CD4-positive, alpha-beta T cell treated with Interleukin-10 for 1 hour (primary cell): Measurements from ENCODE around the gene PDIA5.

Experiments
- DNase-seq: peaks from one replicate; pipeline ENCODE4 v3.0.0-alpha.2; 2020

The PDIA5 gene

GRCh38 chr3:123188058-123188457 lies 121.2 kb downstream of the PDIA5 start:
- no peak for DNase-seq

GRCh38 chr3:123193448-123194101 lies 126.8 kb downstream of the PDIA5 start:
- no peak for DNase-seq

DNA sequence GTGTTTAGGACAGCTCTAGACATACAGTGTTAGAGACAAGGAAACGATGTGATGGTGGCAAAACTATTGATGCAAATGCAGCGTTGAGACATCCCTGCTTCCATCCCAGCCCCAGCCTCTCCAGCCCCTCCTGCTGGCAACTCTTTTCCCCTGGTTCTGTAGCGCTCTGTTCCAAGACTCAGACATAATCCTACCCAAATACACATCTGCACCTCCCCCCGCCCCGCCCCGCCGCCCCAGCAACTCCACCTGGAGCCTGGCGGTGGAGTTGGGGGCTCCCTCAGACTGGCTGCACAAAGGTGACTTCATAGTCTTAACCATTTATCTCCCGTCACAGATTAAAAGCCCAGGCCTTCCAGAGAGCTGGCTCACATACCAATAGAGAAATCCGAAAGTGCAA lies 127.7 kb downstream of the PDIA5 start:
- peak; percentile 7 for DNase-seq

- DNase-seq = no peak
Measured at GRCh38 chr3:123198372-123198771, 131.5 kb downstream of the PDIA5 start.

GRCh38 chr3:123201223-123201556 lies 134.4 kb downstream of the PDIA5 start:
- DNase-seq = no peak

DNA sequence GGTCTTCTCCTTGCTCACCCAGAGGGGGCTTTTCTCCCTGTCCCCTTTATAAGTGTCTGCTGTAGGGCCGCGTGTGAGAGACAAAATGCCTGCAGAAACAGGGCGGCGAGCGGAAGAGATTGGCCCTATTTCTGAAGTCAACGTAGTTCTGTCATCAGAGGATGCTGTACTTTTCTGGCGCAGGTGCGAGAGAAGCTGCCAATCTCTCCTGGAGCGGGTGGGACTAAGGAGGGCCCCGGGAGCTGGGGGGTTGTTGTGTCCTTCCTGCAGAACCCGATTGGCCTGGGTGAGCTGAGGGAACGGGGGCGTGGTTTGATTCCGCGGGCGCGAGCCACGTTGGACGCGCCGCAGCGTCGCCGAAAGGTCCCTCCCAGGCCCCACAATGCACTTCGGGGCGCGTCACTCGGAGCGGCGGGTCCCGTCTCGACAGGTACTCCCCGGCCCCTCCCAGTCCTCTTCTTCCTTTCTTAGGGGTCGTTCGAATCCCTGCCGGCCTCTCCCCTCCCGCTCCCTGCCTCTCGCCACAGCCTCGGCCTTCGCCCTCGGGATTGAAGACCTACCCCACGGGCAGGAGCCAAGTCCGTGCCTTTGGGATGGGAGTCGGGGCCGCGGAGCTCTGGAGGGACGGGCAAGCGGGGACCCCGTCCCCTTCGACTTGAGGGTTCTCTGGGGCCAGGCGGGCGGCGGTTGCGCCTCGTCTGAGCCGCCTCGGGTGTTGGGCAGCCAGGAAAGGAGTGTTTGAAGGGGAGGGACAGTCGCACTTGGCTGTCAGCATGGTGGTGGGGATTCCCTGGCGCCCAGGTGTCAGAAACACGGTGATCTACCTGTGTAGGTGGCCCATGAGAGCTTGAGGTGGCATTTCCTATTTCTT lies 135.0 kb downstream of the PDIA5 start, which contains the start of gene SEC22A:
SEC22A (plus strand) TSS at position 387 of the 871 bp plus-strand sequence. CDS start 7,275 bp downstream, outside the sequence.
- DNase-seq = peak; percentile 95

DNA sequence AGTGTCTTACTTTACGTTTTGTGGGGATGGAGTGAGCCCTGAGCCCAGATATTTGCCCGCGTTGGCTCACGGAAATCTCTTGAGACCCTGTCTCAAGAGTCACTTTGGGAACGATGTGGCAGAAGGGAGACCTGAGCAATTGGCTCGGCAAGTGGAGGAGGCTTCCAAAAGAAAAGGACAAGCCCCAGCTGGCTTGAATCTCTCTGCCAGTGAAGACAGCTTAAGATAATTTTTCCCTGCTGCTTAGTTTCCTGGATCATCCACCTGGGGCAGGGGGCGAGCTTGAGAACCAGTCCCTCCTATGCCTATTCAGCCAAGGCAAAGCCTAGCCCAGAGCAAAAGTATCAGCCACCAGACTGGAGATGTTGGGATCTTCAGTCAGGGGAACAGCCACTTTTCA lies 135.6 kb downstream of the PDIA5 start:
- DNase-seq = peak; percentile 13
